Heart left ventricle (tissue), 13 donors: Measurements from ENCODE around the gene ESRP2.

Experiments
- CTCF ChIP-seq, 12 donors: fragments of 200-600 bp; sonication (generic) in 4 of 12; IDR thresholded peaks; one replicate each; pipeline versions ENCODE4 v1.5.0 to v1.8.0; 2018 to 2022; ENCODE audit warnings: antibody characterized with exemption in 12 of 12, mild to moderate bottlenecking in 5 of 12
- POLR2A ChIP-seq, 2 donors: fragments of 450-650 bp; IDR thresholded peaks; one replicate each; pipeline ENCODE4 v1.6.1; 2017; ENCODE audit warnings: antibody characterized with exemption in 2 of 2, mild to moderate bottlenecking in 2 of 2, moderate library complexity in 2 of 2
- donor health status: ischemic (EF 13 %, LVEDD 7.1; RV severe dilation, severe dysfunction).
- donor health status: DM: no; HTN: yes; CAD: no.
- donor health status: DM: no; HTN: no; CAD: no.
- donor health status: ischemic (EF 25% LVEDD 6.9; RV normal size, moderate dysfunction).
- donor health status: ischemic (EF 25% LVEDD 5.7; RV mildly dilated, moderate dysfunction).
- donor health status: ischemic (EF 35%, LVEDD 5.7; RV mildly dilated, moderate dysfunction).
- donor health status: nonischemic (EF 11% LVEDD 7.7; RV severe dilation, severe dysfunction).
- donor health status: DM: yes; HTN: yes; CAD: no.
- donor health status: PGD.
- donor health status: ischemic (EF 29% LVEDD 5.4; RV normal size, mild dysfunction).
- donor health status: nonischemic (EF 23%, LVEDD 6.1; RV moderate dilation, normal function).

GRCh38 chr16:68257906-68258800 lies 22.2 kb upstream of the ESRP2 start:
- no peak for TF ChIP-seq CTCF (IDR thresholded peaks at IDR 0.05)
- no peak for TF ChIP-seq POLR2A (IDR thresholded peaks at IDR 0.05)
